Kidney tubule cell (primary cell): Measurements from ENCODE around the gene C7orf25.
A peak's percentile ranks its signal among the peaks of the same experiment; 100 is the strongest.
"Not testable (repeated sequence)": the region's sequence is repeated elsewhere in the genome, so short reads cannot be mapped to it uniquely, and the experiment has no call there.

ENCODE experiments used
- DNase-seq: peaks from one replicate; pipeline ENCODE4 v3.0.0-alpha.2; 2018; ENCODE audit warnings: low spot score

C7orf25 gene

GRCh38 chr7:42929449-42929848 is 17.6 kb upstream of the C7orf25 start:
- DNase-seq: no peak

DNA sequence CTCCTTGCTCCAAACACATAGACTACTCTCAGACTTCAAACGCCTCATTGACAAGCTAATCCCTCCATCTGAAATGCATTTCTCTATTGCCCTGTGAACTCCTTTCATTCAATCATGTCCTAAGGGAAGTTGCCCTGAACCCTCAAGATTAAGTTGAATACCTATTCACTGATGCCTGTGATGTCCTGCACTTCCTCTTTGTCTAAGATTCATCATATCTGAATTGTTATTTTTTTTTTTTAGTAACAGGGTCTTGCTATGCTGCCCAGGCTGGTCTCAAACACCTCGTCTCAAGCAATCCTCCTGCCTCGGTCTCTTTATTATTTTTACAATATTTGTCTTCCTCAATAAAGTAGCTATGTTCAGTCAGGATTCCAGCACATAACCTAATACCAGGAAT is 16.9 kb upstream of the C7orf25 start:
- DNase-seq: no peak

DNA sequence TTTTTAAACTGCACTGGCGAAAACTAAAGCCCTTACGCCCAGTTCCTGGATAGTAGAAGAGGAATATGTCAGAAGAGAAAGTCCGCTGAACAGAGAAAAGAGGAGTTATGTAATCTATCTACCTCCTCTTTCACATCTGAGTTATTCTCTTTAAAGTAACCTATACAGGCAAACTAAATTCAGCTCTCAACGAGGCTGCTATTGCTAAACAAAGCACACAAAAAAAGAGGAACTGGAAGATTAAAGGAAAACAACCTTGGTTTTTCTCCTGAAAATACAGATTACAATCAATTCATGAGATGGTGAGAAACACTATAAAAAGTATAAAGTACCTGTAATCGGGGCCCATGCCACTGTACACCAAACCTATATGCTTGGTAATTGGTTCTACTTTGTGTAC is 14.3 kb upstream of the C7orf25 start:
- no peak for DNase-seq

DNA sequence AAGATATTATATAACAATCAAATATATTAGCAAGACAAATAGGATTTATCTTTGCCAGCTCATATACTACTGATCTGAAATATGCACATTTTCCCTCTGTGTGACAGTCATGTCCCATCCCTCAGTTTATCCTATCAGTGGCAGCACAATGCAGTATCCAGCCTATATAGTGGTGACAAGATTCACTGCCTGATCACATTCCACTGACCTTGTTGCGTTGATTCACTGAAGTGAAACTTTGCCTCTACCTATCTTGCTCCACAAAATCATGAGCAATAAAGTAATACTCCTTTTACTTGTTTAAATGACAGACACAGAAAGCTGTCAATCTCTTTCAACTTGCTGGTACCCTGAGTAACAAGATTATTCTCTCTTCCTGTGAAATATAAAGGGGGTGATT is 13.8 kb upstream of the C7orf25 start:
- no peak for DNase-seq

DNA sequence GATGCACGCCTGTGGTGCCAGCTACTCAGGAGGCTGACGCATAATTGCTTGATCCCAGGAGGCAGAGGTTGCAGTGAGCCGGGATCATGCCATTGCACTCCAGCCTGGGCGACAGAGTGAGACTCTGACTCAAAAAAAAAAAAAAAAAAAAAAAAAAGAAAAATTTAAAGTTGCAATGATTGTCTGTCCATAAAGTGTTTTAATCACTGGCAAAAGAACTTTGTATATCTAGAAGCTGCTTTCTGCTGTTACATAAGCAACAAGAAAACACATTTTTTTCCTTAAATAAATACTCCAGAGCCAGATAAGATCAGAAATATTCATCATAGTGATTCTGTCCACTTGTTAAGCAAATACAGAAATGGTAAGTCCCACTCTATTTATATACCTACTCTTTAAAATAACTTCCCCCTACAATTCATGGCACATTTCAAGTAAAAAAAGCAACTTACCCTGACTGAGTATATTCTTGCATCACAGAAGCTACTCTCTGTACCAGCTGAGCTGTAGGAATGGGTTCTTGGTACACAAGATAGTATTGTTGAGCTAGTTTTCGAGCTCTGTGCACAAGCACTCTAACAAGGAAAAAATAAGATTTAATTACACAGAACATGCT is 12.5 kb upstream of the C7orf25 start:
- no peak for DNase-seq

- no peak for DNase-seq
Measured at GRCh38 chr7:42922017-42922753, 10.3 kb upstream of the C7orf25 start.

GRCh38 chr7:42915356-42915755 is 3.5 kb upstream of the C7orf25 start:
- DNase-seq: no peak

GRCh38 chr7:42914421-42915045 is 2.7 kb upstream of the C7orf25 start:
- DNase-seq: peak; percentile 66

DNA sequence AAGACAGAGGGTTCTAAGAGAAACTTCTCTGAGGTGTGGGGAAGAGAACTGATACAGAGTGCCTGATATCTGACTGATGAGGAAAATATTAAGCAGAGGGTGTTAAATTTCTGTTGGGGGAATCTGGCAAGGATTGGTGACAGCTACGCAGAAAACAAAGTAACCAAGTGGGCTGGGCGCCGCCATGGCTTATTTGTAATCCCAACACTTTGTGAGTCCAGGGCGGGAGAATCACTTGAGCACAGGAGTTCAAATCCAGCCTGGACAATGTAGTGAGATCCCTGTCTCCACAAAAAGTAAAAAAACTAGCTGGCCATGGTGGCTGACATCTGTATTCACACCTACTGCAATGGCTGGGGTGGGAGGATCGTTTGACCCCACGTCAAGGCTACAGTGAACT is 2.1 kb upstream of the C7orf25 start:
- no peak for DNase-seq

DNA sequence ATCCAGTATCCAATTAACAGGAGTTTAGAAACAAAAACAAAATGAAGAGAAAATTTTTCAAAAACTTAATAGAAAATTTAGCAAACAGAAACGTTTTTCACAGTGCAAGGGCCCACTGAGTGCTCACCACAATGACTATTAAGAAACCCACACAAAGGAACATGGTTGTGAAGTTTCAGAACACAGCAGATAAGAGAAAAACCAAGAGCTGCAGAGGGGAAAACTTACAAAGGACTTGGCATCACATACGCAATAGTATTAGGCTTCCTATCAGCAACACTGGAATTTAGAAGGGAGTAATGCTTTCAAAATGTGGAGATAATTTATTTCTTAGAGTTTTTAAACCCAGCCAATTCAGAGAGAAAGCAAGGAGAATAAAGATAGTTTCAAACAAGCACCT is 1.7 kb upstream of the C7orf25 start:
- no peak for DNase-seq

GRCh38 chr7:42910306-42910705 is 1.6 kb downstream of the C7orf25 start:
- no peak for DNase-seq

DNA sequence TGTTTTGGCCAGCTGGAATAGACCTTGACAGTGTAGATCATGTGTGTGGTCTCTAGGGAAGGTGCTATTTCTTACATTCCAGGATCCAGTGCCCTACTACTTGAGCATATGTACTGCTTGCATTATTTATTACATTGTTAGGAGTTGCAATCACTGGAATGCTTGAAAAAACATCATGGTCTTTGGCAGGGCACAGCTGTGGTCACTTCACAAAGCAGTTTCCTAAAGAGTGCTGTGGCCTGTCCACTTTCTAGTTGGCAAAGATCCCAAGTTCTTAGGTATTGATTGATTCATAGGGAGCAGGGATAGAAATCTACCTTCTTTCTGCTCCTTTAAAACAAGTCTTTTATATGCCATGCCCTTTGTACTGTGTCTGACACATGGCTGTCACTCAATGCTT is 4.6 kb downstream of the C7orf25 start:
- peak; percentile 27 for DNase-seq

DNA sequence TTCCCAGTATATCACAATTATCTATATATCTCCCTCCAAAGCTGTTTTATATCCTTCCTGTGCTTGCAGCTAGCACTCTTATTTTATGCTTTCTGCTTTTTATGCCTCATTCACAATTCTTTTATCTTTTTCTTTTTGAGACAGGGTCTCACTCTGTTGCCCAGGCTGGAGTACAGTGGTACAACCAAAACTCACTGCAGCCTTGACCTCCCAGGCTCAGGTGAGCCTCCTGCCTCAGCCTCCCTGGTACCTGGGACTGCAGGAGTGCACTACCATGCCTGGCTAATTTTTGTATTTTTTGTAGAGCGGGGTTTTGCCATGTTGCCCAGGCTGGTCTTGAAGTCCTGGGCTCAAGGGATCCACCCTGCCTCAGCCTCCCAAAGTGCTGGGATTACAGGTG is 5.7 kb downstream of the C7orf25 start:
- DNase-seq: no peak

DNA sequence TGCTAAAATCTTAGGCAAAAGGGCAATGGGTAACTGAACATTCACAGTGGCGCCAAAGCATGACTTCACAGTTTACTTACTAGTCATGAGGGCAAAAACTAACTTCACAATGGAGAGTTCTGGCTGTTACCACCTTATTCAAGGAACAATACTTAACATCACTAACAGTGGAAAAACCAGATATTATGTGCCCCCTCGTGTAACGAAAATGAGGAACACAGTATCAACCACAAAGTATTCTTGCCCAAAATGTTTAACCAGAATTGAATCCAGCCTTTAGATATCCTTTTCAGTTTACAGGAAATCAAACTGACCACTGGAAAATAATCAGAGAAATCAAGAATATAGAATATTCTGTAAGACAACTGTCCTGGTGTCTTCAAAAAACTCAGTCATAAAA is 9.5 kb downstream of the C7orf25 start:
- no peak for DNase-seq

DNA sequence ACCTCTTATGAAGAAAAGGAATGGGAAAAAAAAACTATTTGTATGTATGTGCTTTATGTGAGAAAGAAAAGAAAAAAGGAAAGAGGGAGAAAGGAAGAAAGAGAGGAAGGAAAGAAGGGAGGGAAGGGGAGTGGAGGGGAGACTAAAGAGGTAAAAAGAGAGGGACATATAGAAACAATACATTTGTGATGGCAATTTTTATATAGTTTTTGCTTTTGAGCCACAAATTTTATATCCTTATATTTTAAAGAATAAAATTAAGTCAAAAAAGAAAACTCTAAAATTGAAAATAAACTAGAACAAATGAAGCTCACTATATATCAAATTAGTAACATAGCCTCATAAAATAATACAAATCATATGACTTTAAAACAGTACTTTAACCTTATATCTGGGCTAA is 11.0 kb downstream of the C7orf25 start:
- no peak for DNase-seq

GRCh38 chr7:42893346-42894240 is 18.3 kb downstream of the C7orf25 start:
- no peak for DNase-seq

DNA sequence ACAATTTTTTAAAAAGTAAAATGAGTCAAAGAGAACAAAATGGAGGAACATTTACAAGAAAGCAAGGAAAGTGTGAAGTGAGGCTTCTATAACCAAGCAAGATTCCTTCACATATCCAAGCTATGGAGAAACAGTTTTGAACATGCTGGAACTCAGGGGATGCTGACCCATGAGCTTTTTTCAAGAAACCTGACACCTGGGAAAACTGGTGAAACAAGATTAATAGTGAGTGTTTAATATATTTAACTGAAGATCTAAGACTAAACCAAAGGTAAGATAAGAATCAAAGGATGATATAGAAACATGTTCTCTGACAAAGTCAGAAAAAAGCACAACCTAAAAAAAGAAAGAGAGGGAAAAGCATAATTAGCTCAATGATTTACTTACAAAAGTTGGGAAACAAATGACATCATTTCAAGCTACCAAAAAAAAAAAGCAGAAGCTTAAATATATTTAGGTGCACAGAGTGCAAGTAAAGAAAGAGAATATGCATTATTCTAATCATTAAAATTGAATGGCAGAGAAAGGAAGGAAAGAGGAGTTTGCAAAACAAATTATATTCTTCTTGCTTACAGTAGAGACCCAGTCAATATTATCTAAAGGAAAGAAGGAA is 24.9 kb downstream of the C7orf25 start:
- DNase-seq: no peak

DNA sequence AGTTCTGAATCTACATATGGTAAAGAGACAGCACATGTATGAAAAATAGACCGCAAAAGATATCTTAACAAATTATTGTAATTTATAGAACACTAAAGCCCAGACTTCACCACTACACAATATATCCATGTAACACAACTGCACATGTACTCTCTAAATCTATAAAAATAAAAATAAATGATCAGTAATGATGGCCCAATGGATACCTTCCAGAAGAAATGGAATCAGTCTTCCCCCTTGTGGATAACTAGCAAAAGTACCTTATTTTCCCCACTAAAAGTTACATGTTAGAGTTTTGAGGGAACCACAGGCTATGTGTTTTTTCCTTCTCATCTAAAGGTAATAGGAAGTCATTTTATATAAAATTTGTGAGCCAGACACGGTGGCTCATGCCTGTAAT is 25.7 kb downstream of the C7orf25 start:
- peak; percentile 38 for DNase-seq

DNA sequence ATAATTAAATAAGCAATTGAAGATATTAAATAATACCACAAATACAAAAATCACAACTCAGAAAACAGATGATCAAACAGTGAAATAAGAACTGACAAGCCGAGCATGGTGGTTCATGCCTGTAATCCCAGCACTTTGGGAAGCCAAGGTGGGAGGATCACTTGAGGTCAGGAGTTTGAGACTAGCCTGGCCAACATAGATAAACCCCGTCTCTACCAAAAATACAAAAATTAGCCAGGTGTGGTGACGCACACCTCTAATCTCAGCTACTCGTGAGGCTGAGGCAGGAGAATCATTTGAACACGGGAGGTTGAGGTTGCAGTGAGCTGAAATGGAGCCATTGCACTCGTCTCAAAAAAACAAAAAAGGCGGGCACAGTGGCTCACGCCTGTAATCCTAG is 26.7 kb downstream of the C7orf25 start:
- not testable (repeated sequence) for DNase-seq

GRCh38 chr7:42883950-42884349 is 27.9 kb downstream of the C7orf25 start:
- DNase-seq: peak; percentile 94

- no peak for DNase-seq
Measured at GRCh38 chr7:42880392-42880791, 31.5 kb downstream of the C7orf25 start.

DNA sequence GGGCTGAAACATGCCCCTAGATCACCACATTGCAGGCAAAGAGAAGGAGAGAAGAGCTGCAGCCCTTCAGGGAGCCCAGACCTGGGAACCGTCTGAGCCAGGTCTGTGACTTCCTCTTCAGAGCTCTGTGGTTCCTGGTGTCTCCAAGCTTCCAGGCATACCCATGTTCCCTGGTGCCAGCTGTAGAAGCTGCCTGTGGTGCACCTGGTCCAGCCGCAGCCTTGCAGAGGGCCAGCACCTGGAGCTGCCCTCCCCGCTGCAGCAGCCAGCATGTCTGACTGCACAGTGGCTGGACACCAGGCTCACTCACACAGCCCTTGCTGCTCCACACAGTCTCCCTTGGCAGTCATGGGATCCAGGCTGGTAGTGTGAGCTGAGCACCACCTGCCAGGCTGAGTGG is 33.6 kb downstream of the C7orf25 start:
- DNase-seq: no peak
